Adrenal gland (tissue), 5 donors: ENCODE results near the gene NUP50.

Experiments
- CTCF ChIP-seq, 6 experiments: fragments of 450-650 bp in 4 of 6; fragments of 200-600 bp in 2 of 6; sonication (generic) in 1 of 6; IDR thresholded peaks; 1 replicate in 5 of 6; 2 replicates in 1 of 6; pipeline versions ENCODE4 v1.5.1 to v1.8.0; 2016 to 2021; ENCODE audit warnings: antibody characterized with exemption in 6 of 6, mild to moderate bottlenecking in 2 of 6, moderate library complexity in 1 of 6
- POLR2A ChIP-seq, 2 donors: fragments of 450-650 bp; IDR thresholded peaks; one replicate each; pipeline ENCODE4 v1.6.1; 2017; ENCODE audit warnings: antibody characterized with exemption in 2 of 2, mild to moderate bottlenecking in 2 of 2, moderate library complexity in 1 of 2
- donor health status: DM: no; HTN: no; CAD: no.

- TF ChIP-seq CTCF (IDR thresholded peaks at IDR 0.05) (peak in 2 of 6 experiments; percentile 19 to 24), POLR2A (IDR thresholded peaks at IDR 0.05) (peak in 1 of 2 donors; percentile 75)
Measured at GRCh38 chr22:45192701-45193187, 29.0 kb downstream of the NUP50 start.
